ENCODE data around the gene CAMK2G. TPM values are rescaled to one million over a fixed set of nuclear protein-coding genes. Genes with fewer than 3 reads are reported as not detected.

CAMK2G gene
- total RNA-seq, 1 donor from 2014 or later: 25.7 TPM

DNA sequence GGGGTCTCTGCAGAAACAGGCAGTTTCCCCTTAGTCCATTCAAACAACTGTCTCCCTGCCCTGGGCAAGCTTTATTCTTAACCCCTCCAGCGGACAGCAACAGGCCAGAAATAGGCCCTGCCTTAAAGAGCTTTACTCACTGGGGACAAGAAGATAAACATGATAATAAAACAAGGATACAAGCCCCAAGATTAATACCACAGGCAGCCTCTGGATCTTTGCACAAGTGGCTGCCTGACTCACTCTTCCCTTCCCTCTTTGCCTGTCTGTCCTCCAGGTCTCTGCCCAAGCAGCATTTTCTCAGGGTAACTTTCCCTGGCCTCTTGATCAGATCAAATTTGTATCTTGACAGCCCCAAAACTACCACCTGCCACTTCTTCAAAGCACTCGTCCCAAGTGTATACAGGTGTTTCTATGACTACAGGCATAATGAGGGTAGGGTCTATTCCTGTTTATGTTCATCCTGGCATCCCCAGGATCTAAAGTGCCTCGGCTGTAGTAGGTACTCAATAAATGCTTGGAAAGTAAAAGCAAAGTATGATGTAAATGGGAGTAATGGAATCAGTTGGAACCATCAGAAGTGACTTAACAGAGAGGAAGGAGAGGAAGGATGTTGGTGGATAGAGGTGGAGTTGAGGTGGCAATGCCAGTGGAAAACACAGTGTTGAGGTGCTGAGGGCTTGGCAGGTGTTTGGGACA lies 7.0 kb upstream of the CAMK2G start:
- TF ChIP-seq, protein P1, sequence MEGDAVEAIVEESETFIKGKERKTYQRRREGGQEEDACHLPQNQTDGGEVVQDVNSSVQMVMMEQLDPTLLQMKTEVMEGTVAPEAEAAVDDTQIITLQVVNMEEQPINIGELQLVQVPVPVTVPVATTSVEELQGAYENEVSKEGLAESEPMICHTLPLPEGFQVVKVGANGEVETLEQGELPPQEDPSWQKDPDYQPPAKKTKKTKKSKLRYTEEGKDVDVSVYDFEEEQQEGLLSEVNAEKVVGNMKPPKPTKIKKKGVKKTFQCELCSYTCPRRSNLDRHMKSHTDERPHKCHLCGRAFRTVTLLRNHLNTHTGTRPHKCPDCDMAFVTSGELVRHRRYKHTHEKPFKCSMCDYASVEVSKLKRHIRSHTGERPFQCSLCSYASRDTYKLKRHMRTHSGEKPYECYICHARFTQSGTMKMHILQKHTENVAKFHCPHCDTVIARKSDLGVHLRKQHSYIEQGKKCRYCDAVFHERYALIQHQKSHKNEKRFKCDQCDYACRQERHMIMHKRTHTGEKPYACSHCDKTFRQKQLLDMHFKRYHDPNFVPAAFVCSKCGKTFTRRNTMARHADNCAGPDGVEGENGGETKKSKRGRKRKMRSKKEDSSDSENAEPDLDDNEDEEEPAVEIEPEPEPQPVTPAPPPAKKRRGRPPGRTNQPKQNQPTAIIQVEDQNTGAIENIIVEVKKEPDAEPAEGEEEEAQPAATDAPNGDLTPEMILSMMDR (conservative IDR thresholded peaks at IDR 0.05): no peak
- Mint-ChIP-seq H3K9me3 (no peaks in the 10 kb centered on the region), H3K4me1 (peaks cover 8% of the 10 kb centered on the region), H3K27me3 (ENCODE audit: low read depth) (peaks cover 13% of the 10 kb centered on the region), H3K4me3 (no peak overlapping the region), H3K27ac (ENCODE audit: unreplicated experiment) (no peak overlapping the region), H3K36me3 (ENCODE audit: low read depth) (no peaks in the 10 kb centered on the region)
- DNase-seq (ENCODE audit: low read depth, low spot score): no peak

DNA sequence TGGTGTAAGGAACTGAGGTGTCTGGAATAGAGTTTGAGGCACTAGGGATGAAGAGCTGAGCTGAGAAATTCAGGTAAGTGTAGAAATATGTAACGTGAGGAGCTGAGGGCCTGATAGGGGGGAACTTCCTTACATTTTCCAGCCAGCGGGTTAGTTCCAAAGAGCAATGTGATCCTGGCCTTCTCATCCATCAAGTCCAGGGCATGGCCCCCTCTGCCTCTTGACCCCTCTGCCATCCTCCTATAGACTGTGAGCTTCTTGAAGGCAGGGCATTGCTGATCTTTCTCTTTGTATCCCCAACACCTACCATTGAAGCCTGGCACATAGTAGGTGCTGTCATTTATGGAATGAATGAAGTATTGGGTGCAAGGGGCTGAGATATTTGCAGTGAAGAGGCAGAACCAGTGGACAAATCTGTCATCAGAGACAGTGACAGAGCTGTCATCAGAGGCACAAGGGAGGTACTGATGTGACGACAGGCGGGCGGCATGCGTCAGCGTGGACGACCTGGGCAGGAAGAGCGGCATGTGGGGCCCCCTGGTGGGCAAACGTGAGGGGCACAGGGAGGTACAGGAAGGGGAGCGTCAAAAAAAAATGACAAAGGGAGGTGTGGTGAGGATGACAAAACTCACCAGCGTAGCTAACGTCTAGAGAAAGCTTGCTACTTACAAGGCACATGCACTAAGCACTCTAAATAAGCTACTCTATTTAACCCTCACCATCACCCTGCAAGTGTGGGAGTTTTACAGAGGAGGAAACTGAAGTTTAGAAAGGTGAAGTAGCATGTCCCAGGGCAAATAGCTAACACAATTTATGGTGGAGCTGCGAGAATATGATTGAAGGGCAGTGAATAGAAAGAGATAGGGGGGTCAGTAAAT lies 5.2 kb upstream of the CAMK2G start:
- TF ChIP-seq, protein P1 (conservative IDR thresholded peaks at IDR 0.05): peak; percentile 98
- Mint-ChIP-seq H3K27ac (ENCODE audit: unreplicated experiment) (peak overlapping the region; percentile 70), H3K4me1 (peaks cover 11% of the 10 kb centered on the region), H3K9me3 (no peaks in the 10 kb centered on the region), H3K36me3 (ENCODE audit: low read depth) (no peaks in the 10 kb centered on the region), H3K4me3 (peak overlapping the region; percentile 23), H3K27me3 (ENCODE audit: low read depth) (peaks cover 18% of the 10 kb centered on the region)
- peak; percentile 80 for DNase-seq (ENCODE audit: low read depth, low spot score)

DNA sequence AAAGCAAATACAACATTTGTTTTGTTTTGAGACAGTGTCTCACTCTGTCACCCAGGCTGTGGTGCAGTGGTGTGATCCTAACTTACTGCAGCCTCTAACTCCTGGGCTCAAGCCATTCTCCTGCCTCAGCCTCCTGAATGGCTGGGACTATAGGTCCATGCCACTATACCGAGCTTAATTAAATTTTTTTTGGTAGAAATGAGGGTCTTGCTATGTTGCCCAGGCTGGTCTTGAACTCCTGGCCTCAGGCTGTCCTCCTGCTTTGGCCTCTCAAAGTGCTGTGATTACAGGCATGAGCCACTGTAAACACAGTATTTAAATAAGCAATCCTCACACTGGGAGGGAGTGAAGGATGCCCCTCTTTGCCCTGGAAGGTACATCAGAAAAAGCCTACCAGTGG lies 4.0 kb upstream of the CAMK2G start:
- H3K36me3 Mint-ChIP-seq (ENCODE audit: low read depth): no peaks in the 10 kb centered on the region
- peaks cover 11% of the 10 kb centered on the region for H3K4me1 Mint-ChIP-seq
- DNase-seq (ENCODE audit: low read depth, low spot score): no peak
- TF ChIP-seq, protein P1 (conservative IDR thresholded peaks at IDR 0.05): no peak
- no peaks in the 10 kb centered on the region for H3K9me3 Mint-ChIP-seq
- no peak overlapping the region for H3K27ac Mint-ChIP-seq (ENCODE audit: unreplicated experiment)
- H3K27me3 Mint-ChIP-seq (ENCODE audit: low read depth): peaks cover 18% of the 10 kb centered on the region
- no peak overlapping the region for H3K4me3 Mint-ChIP-seq

DNA sequence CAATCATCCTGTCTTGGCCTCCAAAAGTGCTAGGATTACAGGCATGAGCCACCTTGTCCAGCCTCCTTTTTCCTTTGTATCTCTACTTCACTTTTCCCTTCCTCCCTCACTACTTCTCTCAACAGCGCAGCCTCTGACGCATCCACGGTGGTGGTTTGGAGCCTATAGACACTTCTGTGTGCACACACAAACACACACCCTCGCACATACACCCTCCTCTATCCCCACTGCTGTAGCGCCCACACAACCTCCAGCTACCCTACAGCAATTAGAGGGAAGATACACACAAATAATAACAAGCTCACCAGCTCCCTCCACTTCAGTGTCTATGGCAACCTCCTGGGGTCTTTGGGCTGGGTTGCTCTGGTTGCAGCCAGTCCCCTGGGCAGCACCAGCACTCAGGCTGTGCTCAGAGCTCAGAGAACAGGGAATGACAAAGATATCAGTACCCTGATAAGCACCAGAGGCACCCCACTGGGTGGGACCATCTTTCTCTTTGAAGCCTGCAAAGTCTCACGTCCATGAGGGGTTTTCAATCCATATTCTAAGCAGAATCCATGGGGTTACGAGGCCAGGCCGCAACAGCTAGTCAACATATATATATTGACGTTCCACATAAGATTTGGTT lies 3.3 kb upstream of the CAMK2G start:
- peaks cover 18% of the 10 kb centered on the region for H3K4me1 Mint-ChIP-seq
- TF ChIP-seq, protein P1 (conservative IDR thresholded peaks at IDR 0.05): no peak
- DNase-seq (ENCODE audit: low read depth, low spot score): no peak
- no peaks in the 10 kb centered on the region for H3K9me3 Mint-ChIP-seq
- no peak overlapping the region for H3K27ac Mint-ChIP-seq (ENCODE audit: unreplicated experiment)
- H3K27me3 Mint-ChIP-seq (ENCODE audit: low read depth): peaks cover 18% of the 10 kb centered on the region
- H3K4me3 Mint-ChIP-seq: peak overlapping the region; percentile 35
- H3K36me3 Mint-ChIP-seq (ENCODE audit: low read depth): no peaks in the 10 kb centered on the region

GRCh38 chr10:73876971-73877370 lies 2.6 kb upstream of the CAMK2G start:
- peak overlapping the region; percentile 32 for H3K4me3 Mint-ChIP-seq

More at GRCh38 chr10:73876971-73877370, 2.6 kb upstream of the CAMK2G start:
- Mint-ChIP-seq H3K27me3 (ENCODE audit: low read depth) (peaks cover 18% of the 10 kb centered on the region), H3K27ac (ENCODE audit: unreplicated experiment) (no peak overlapping the region), H3K4me1 (peaks cover 23% of the 10 kb centered on the region), H3K9me3 (no peaks in the 10 kb centered on the region), H3K36me3 (ENCODE audit: low read depth) (no peaks in the 10 kb centered on the region)
- TF ChIP-seq, protein P1 (conservative IDR thresholded peaks at IDR 0.05): no peak
- no peak for DNase-seq (ENCODE audit: low read depth, low spot score)
